HG02885 (cell line): ENCODE results near the gene SPI1.
A peak's percentile ranks its signal among the peaks of the same experiment; 100 is the strongest.

ENCODE experiments used
- ATAC-seq: cut with Tn5 transposase; IDR thresholded peaks from one replicate; pipeline ENCODE4 v1.9.1; 2021; ENCODE audit warnings: mild to moderate bottlenecking; ENCODE audit not compliant: unreplicated experiment, poor library complexity

SPI1 gene

GRCh38 chr11:47407746-47408590 lies 29.6 kb upstream of the SPI1 start, which contains the start of gene SLC39A13:
Gene SLC39A13 (plus strand): TSS chr11:47408590. CDS start chr11:47410095, 1,505 bp downstream.
- ATAC-seq, result peak; percentile 83

- ATAC-seq, result no peak
Observed at GRCh38 chr11:47406896-47407745, 28.8 kb upstream of the SPI1 start.

- ATAC-seq, result no peak
Observed at GRCh38 chr11:47403571-47403970, 25.2 kb upstream of the SPI1 start.

- ATAC-seq, result no peak
Observed at GRCh38 chr11:47403135-47403534, 24.8 kb upstream of the SPI1 start.

GRCh38 chr11:47400768-47401279 lies 22.5 kb upstream of the SPI1 start:
- ATAC-seq, result peak; percentile 62

GRCh38 chr11:47399860-47400767 lies 21.8 kb upstream of the SPI1 start:
- ATAC-seq, result peak; percentile 64

GRCh38 chr11:47398551-47398950 lies 20.2 kb upstream of the SPI1 start:
- no peak for ATAC-seq

GRCh38 chr11:47398011-47398410 lies 19.7 kb upstream of the SPI1 start:
- no peak for ATAC-seq

GRCh38 chr11:47396049-47396320 lies 17.6 kb upstream of the SPI1 start:
- no peak for ATAC-seq

GRCh38 chr11:47395223-47396048 lies 17.1 kb upstream of the SPI1 start:
- ATAC-seq, result no peak

- peak; percentile 64 for ATAC-seq
Observed at GRCh38 chr11:47394322-47395222, 16.2 kb upstream of the SPI1 start.

GRCh38 chr11:47394050-47394321 lies 15.6 kb upstream of the SPI1 start:
- no peak for ATAC-seq

GRCh38 chr11:47393163-47394049 lies 15.1 kb upstream of the SPI1 start:
- no peak for ATAC-seq

- no peak for ATAC-seq
Observed at GRCh38 chr11:47392546-47393162, 14.3 kb upstream of the SPI1 start.

- no peak for ATAC-seq
Observed at GRCh38 chr11:47391711-47392432, 13.5 kb upstream of the SPI1 start.

GRCh38 chr11:47391077-47391583 lies 12.8 kb upstream of the SPI1 start:
- peak; percentile 52 for ATAC-seq

GRCh38 chr11:47390422-47390760 lies 12.0 kb upstream of the SPI1 start:
- ATAC-seq, result no peak
